LNCAP (cell line): Measurements from ENCODE around the gene PTPRQ.

ENCODE experiments used
- TF ChIP-seq, protein P1 (sequence below): fragments of 450-650 bp; IDR thresholded peaks from 2 replicates; pipeline ENCODE4 v1.5.1; 2017; ENCODE audit warnings: mild to moderate bottlenecking

Gene PTPRQ

DNA sequence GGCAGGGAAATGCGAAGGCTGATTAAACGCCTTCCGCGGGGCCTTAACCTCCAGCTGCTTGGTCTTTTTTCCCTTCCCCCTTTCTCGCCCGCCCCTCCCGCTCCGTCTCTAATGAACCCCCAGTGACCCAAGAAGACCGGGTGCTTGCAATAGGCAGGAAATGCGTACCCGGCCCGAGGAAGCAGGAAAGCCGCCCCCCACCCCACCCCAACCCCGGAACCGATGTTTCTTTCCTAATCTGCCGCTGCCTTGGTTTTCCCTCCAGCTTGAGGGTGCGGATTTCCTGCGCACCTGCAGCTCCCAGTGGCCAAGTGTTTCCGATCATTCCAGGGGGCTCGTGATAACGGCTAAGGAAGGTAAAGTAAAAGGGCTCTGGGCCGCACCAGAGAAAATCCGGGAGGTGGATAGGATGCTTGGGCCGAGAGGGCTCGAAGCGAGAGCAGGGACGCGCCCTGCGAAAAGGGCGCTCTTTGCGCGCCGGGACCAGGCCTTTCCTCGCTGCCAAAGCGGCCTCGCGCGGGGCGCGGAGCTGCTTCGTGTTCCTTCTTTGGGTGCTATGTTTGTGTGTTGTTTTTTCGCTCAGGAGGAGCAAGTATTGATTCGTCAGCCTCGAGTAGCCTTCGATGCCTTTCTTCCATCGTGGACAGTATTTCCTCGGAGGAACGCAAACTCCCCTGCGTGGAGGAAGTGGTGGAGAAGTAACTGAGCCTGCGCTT, 264.4 kb downstream of the PTPRQ start:
- TF ChIP-seq, protein P1, sequence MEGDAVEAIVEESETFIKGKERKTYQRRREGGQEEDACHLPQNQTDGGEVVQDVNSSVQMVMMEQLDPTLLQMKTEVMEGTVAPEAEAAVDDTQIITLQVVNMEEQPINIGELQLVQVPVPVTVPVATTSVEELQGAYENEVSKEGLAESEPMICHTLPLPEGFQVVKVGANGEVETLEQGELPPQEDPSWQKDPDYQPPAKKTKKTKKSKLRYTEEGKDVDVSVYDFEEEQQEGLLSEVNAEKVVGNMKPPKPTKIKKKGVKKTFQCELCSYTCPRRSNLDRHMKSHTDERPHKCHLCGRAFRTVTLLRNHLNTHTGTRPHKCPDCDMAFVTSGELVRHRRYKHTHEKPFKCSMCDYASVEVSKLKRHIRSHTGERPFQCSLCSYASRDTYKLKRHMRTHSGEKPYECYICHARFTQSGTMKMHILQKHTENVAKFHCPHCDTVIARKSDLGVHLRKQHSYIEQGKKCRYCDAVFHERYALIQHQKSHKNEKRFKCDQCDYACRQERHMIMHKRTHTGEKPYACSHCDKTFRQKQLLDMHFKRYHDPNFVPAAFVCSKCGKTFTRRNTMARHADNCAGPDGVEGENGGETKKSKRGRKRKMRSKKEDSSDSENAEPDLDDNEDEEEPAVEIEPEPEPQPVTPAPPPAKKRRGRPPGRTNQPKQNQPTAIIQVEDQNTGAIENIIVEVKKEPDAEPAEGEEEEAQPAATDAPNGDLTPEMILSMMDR = no peak

DNA sequence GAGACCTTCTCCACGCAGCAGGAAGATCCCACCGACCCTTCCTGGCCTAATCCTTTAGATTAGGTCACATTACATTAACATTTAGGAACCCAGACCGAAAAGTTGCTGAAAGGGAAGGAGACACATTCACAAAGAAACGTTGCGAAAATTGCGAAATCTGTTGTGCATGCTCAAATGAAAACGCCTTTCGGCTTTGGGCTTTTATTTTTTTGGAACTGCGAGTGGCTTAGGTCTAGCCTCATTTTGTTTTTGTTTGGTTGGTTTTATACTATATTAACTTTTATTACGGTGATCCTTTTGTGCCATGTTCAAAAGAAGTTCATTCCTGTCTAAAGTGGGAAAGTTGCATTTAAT, 264.9 kb downstream of the PTPRQ start:
- TF ChIP-seq, protein P1 = no peak

DNA sequence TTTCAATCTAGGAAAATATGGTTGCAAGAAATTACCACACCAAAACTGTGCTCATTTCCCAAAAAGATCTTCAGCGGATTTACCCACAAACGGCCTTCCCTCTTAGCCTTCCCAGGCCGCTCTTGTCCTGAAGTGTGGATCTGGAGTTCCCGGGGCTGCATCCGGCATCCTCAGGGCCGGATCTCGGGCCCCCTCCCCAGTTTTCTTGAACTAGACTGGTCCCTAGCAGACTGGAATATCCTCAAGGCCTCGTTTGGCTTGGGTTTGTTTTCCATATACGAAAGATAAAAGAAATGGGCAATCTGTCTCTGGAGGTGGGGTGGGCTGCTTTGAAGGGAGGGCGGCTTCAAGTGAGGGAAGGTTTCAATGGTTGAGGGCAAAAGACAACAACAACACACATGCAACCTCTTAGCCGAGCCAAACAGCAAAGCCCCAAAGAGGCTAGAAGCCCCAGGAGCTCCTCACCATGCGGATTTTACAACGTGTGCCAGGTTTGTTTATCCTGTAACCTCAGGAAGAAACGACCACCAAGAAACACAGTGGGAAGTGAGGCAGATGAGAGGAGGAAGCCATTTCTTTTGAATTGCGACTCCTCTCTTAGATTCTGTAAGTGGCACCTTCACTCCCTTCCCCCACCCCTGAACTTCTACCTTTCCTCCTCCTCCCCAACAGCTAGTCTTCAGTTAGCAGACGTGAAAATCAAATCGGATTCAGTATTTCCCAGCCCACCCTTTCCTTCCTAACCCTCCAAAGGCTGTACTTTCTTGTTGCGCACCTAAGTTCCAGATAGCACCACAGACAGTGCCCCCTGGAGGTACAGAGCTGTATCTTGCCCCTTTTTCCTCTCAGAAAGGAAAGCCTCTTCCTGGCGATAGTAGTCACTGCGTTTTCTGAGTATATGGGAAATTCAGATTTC, 266.0 kb downstream of the PTPRQ start:
- TF ChIP-seq, protein P1 = peak; percentile 41; the same call in 1 of the 2 replicates

DNA sequence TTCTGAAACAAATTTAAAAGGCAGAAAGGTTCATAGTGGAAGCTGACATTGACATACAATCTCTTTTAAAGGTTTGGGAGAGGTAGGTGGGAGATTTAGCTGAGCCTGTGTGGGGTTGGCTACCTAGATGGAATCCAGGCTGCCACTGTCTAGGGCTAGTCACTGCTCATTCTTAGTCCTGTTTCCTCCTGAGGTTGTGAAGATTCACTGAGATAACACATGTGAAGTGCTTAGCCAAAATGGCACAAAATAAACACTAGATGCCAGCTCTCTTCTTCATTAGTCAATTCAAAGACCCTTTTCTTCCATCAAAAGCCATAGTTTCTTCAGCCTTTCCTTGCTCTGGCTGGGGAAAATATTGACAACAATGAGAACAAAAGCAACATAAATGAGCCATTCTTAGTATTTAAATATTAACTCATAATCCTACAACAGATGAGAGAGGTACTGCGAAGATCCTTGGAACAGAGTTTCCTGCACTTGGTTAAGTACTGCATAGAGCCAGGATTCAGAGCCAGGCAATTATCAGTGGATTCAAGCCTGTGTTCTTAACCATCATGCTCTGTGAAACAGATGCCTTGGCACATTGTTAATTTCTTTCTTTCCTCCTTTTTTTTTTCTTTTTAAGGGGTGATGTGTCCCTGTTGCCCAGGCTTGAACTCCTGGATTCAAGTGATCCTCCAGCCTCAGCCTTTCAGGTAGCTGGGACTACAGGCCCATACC, 266.9 kb downstream of the PTPRQ start:
- TF ChIP-seq, protein P1 = no peak

DNA sequence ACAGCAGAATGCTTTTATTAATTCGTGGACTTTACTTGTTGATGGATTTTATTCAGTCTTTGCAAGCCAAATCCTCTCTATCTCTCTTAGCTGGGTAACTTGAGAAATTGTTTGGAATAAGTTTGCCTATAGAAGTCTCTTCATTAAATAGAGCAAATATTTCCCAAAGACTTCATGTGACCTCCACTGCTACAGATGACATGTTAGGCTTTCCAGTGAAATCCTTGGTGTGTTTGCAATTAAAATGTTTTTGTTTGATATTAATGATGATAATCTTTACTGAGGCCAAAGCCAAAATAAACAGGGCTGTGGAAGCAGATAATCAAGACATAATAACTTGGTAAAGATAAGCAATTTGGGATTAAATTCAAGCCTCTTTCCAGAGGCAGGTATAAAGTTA, 267.8 kb downstream of the PTPRQ start:
- TF ChIP-seq, protein P1 = no peak

DNA sequence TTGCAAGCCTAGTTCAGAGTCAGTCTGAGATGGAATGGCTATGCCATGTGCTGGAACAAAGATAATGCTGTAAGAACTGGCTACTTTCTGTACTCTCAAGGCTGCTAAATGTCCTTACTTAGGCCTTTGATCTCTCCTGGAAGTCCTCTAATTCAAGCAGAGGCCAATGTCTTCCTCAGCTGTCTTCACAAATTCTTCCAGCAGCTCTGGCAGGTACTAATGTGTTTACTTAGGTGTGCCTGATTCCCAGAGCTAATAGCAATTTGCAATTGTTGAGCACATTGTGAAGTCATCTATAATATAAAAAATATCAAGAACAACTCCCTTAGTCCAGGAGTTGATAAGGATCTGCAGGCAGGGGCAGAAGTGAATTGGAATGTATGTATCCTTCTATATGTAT, 268.8 kb downstream of the PTPRQ start:
- TF ChIP-seq, protein P1 = no peak

DNA sequence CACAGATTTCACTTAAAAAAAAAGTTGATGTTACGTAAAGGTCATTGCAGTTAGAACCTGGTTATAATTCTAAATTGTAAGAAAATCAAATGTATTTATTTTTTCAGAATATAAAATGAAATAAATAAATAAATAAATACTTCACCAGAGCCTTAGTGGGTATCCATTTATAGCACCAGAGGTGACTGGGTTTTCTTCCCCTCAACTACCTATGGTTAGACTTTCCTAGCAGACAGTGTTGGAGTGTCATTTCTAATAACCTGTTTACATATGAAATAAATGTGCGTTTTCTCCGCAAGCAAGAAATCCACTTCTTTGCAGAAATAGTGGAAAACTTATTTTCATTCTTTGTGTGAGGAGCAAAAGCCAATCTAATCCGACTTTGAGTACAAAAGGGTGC, 269.4 kb downstream of the PTPRQ start:
- TF ChIP-seq, protein P1 = no peak
